GM12878 (cell line): ENCODE data around the gene GPC5. TPM values are rescaled to one million over a fixed set of nuclear protein-coding genes. Genes with fewer than 3 reads are reported as not detected.

Experiments
- ATAC-seq: fragments of 200-7000 bp; cut with Tn5 transposase; 3 replicates; pipeline ENCODE4 v1.9.1; 2020; ENCODE audit warnings: mild to moderate bottlenecking, moderate library complexity
- BruUV-seq: library from RNA; stranded (reverse); fragments of 400-500 nt; replicated peaks from 2 replicates; lab custom pipeline; 2021; lab: Mats Ljungman, UMichigan
- CTCF ChIA-PET: fragments of 300-600 bp; sonication (Branson Sonifier 250); formaldehyde crosslinking; extraction: SDS; loops from one replicate; lab custom pipeline; 2021; ENCODE audit warnings: inconsistent platforms; lab: Yijun Ruan, JAX
- POLR2A ChIA-PET: fragments of 350-600 bp; formaldehyde crosslinking; extraction: SDS; loops from one replicate; lab custom pipeline; 2021; ENCODE audit warnings: inconsistent platforms; lab: Charles Lee
- RAD21 ChIA-PET: fragments of 300-600 bp; sonication (Branson Sonifier 250); formaldehyde crosslinking; loops from one replicate; lab custom pipeline; 2023; ENCODE audit warnings: antibody characterized with exemption; ENCODE audit not compliant: unreplicated experiment; lab: Charles Lee
- SMC1A ChIA-PET: fragments of 300-600 bp; sonication (Branson Sonifier 250); formaldehyde crosslinking; loops from one replicate; lab custom pipeline; 2023; ENCODE audit not compliant: unreplicated experiment, uncharacterized antibody; lab: Charles Lee
- DNase-seq: peaks from one replicate; pipeline ENCODE4 v3.0.0-alpha.2; 2011; ENCODE audit warnings: low read depth, low spot score
- FAIRE-seq: peaks from 3 replicates; lab custom pipeline; 2011; peaks lifted over from hg19 to GRCh38; lab: Jason Lieb, UNC
- H2AFZ ChIP-seq: 2 replicates; pipeline ENCODE4 v1.6.0; 2011; ENCODE audit warnings: low read depth, low read length, control low read depth; ENCODE audit not compliant: control insufficient read depth
- H3K27ac ChIP-seq: 2 replicates; pipeline ENCODE4 v1.5.1; 2011; ENCODE audit warnings: control low read depth; ENCODE audit not compliant: control insufficient read depth, insufficient read depth
- H3K27me3 ChIP-seq, 2 experiments: replicated peaks in 1 of 2; 2 replicates each; pipeline versions ENCODE4 v1.6.0 to v1.6.1; 2011; ENCODE audit warnings: low read length in 1 of 2; ENCODE audit not compliant: control insufficient read depth in 2 of 2, insufficient read depth in 2 of 2
- H3K36me3 ChIP-seq, 2 experiments: 2 replicates each; pipeline ENCODE4 v1.5.1; 2011; ENCODE audit warnings: low read length in 1 of 2; ENCODE audit not compliant: control insufficient read depth in 2 of 2, insufficient read depth in 2 of 2
- H3K4me1 ChIP-seq: 2 replicates; pipeline ENCODE4 v1.6.1; 2011; ENCODE audit warnings: mild to moderate bottlenecking, low read length, moderate library complexity, mixed read lengths; ENCODE audit not compliant: control insufficient read depth, insufficient read depth
- H3K4me2 ChIP-seq: 2 replicates; pipeline ENCODE4 v1.6.0; 2011; ENCODE audit warnings: control low read depth; ENCODE audit not compliant: control insufficient read depth, insufficient read depth
- H3K4me3 ChIP-seq: fragments of 200-600 bp; sonication (generic); 2 replicates; pipeline ENCODE4 v1.5.1; 2016
- H3K79me2 ChIP-seq: 2 replicates; pipeline ENCODE4 v1.6.0; 2011; ENCODE audit warnings: low read length; ENCODE audit not compliant: control insufficient read depth, insufficient read depth
- H3K9ac ChIP-seq: 2 replicates; pipeline ENCODE4 v1.8.0; 2011; ENCODE audit warnings: low read length, control low read depth, mixed read lengths; ENCODE audit not compliant: control insufficient read depth, insufficient read depth
- H3K9me3 ChIP-seq: replicated peaks from 3 replicates; pipeline ENCODE4 v1.5.1; 2011; ENCODE audit warnings: mild to moderate bottlenecking, low read length; ENCODE audit not compliant: control insufficient read depth, insufficient read depth
- H4K20me1 ChIP-seq: 2 replicates; pipeline ENCODE4 v1.6.0; 2011; ENCODE audit not compliant: control insufficient read depth, insufficient read depth
- ASH2L ChIP-seq: fragments of 300-600, 200-600 bp; sonication (generic); IDR thresholded peaks from 2 replicates; pipeline ENCODE4 v1.6.1; 2017; ENCODE audit warnings: low read depth, mild to moderate bottlenecking, borderline replicate concordance
- HCFC1 ChIP-seq: fragments of 150-350 bp; IDR thresholded peaks from 2 replicates; pipeline ENCODE4 v1.6.1; 2014; ENCODE audit warnings: low read length
- LARP7 ChIP-seq: fragments of 450-650 bp; IDR thresholded peaks from 2 replicates; pipeline ENCODE4 v1.6.1; 2017; ENCODE audit warnings: mild to moderate bottlenecking
- NR2C2 ChIP-seq: IDR thresholded peaks from 2 replicates; pipeline ENCODE4 v1.6.1; 2011; ENCODE audit warnings: borderline replicate concordance, low read depth; ENCODE audit not compliant: control insufficient read depth, insufficient read length
- TCF12 ChIP-seq: IDR thresholded peaks from 2 replicates; pipeline ENCODE4 v1.6.1; 2011; ENCODE audit warnings: low read depth, mild to moderate bottlenecking, low read length
- ZNF274 ChIP-seq: IDR thresholded peaks from one replicate; pipeline ENCODE4 v1.8.0; 2011; ENCODE audit not compliant: insufficient read length, insufficient read depth
- WGBS: methylation state at CpG from one replicate; pipeline ENCODE4 v1.1.6; 2016; ENCODE audit warnings: low lambda C conversion rate; ENCODE audit not compliant: insufficient replicate concordance, insufficient coverage; ENCODE audit errors: missing lambda C conversion rate; 5-methylcytosine and 5-hydroxymethylcytosine counted together
- in situ Hi-C: fragments of 300-500 bp; cut with MboI; formaldehyde crosslinking; loops from 9 replicates; pipeline ENCODE4 v1.14.3; 2018; ENCODE audit warnings: mixed read lengths
- intact Hi-C: fragments of 100-400 bp; cut with micrococcal nuclease; formaldehyde crosslinking; loops from one replicate; pipeline ENCODE4 v1.14.2; 2022; ENCODE audit not compliant: unreplicated experiment
- polyA plus RNA-seq, 11 experiments: library from polyadenylated mRNA; depleted of rRNA in 4 of 11; unstranded in 6 of 11; stranded (reverse) in 5 of 11; fragments of >200 nt; fragmentation: Nextera tagmentation in 4 of 11; fragmentation: Illumina TruSeq in 1 of 11; extraction: Ambion mirVana in 4 of 11; extraction: Trizol in 1 of 11; gene quantifications; 1 replicate in 1 of 11; 2 replicates in 10 of 11; pipeline versions ENCODE4 v1.2.1 to v1.2.3, GENCODE V29; 2011 to 2016; ENCODE audit warnings: inconsistent platforms in 2 of 11, missing spikeins in 2 of 11, low read depth in 1 of 11
- total RNA-seq, 4 experiments: library from RNA; depleted of rRNA in 3 of 4; stranded (reverse); fragments of >200 nt in 3 of 4; fragmentation: Illumina TruSeq in 1 of 4; extraction: Trizol in 1 of 4; gene quantifications; 2 replicates each; pipeline versions ENCODE4 v1.2.1 to v1.2.3, GENCODE V29; 2013 to 2021
- TF ChIP-seq, protein P1 (sequence below): fragments of 450-650 bp; IDR thresholded peaks from 2 replicates; pipeline ENCODE4 v1.6.1; 2017; ENCODE audit warnings: mild to moderate bottlenecking, low read depth, inconsistent platforms; ENCODE audit not compliant: poor library complexity, severe bottlenecking
- TF ChIP-seq, protein P2 (sequence below): fragments of 450-650 bp; conservative IDR thresholded peaks from 2 replicates; pipeline ENCODE4 v1.6.1; 2017; ENCODE audit warnings: mild to moderate bottlenecking, moderate library complexity
- TF ChIP-seq, protein P3 (sequence below): fragments of 450-650 bp; IDR thresholded peaks from 2 replicates; pipeline ENCODE4 v1.6.1; 2018; ENCODE audit warnings: borderline replicate concordance, mild to moderate bottlenecking; ENCODE audit not compliant: partially characterized antibody

GPC5 gene
- total and polyA plus RNA-seq, 10 of the 15 experiments (the other 5 are each of a cell fraction or from before 2014, with no cell fraction given) = 0.05 to 0.87 (median 0.44) TPM; not detected in 1

DNA sequence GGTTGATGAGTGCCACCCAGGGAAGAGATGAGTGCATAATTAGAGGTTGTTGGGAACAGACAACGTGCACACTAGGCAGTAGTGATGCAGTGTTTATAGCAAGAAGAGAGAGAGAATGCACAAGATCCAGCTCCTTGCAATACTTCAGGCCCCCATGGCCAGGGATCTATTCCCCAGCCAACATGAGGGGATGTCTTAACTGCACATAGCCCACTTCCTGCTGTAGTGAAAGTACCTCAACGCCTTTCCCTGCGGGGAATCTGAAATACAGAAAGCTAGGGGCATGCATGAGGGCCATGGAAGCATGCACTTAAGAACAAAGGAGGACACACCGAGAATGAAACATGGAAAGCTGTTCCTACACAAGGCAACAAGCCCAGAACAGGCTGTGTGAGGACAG, 1191.5 kb downstream of the GPC5 start:
- Histone ChIP-seq H3K27me3 (no peaks in the 10 kb centered on the region), H2AFZ (no peak overlapping the region), H3K4me1 (no peaks in the 10 kb centered on the region), H4K20me1 (no peaks in the 10 kb centered on the region), H3K4me2 (no peak overlapping the region), H3K27ac (no peak overlapping the region), H3K36me3 (no peaks in the 10 kb centered on the region), H3K79me2 (no peaks in the 10 kb centered on the region), H3K4me3 (no peak overlapping the region), H3K9ac (no peak overlapping the region), H3K9me3 (no peaks in the 10 kb centered on the region)
- TF ChIP-seq HCFC1 (no peak), ASH2L (no peak), ZNF274 (no peak), LARP7 (no peak), TCF12 (no peak), NR2C2 (no peak)
- TF ChIP-seq, protein P1, sequence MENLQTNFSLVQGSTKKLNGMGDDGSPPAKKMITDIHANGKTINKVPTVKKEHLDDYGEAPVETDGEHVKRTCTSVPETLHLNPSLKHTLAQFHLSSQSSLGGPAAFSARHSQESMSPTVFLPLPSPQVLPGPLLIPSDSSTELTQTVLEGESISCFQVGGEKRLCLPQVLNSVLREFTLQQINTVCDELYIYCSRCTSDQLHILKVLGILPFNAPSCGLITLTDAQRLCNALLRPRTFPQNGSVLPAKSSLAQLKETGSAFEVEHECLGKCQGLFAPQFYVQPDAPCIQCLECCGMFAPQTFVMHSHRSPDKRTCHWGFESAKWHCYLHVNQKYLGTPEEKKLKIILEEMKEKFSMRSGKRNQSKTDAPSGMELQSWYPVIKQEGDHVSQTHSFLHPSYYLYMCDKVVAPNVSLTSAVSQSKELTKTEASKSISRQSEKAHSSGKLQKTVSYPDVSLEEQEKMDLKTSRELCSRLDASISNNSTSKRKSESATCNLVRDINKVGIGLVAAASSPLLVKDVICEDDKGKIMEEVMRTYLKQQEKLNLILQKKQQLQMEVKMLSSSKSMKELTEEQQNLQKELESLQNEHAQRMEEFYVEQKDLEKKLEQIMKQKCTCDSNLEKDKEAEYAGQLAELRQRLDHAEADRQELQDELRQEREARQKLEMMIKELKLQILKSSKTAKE = no peak
- TF ChIP-seq, protein P2, sequence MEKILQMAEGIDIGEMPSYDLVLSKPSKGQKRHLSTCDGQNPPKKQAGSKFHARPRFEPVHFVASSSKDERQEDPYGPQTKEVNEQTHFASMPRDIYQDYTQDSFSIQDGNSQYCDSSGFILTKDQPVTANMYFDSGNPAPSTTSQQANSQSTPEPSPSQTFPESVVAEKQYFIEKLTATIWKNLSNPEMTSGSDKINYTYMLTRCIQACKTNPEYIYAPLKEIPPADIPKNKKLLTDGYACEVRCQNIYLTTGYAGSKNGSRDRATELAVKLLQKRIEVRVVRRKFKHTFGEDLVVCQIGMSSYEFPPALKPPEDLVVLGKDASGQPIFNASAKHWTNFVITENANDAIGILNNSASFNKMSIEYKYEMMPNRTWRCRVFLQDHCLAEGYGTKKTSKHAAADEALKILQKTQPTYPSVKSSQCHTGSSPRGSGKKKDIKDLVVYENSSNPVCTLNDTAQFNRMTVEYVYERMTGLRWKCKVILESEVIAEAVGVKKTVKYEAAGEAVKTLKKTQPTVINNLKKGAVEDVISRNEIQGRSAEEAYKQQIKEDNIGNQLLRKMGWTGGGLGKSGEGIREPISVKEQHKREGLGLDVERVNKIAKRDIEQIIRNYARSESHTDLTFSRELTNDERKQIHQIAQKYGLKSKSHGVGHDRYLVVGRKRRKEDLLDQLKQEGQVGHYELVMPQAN = no peak
- TF ChIP-seq, protein P3, sequence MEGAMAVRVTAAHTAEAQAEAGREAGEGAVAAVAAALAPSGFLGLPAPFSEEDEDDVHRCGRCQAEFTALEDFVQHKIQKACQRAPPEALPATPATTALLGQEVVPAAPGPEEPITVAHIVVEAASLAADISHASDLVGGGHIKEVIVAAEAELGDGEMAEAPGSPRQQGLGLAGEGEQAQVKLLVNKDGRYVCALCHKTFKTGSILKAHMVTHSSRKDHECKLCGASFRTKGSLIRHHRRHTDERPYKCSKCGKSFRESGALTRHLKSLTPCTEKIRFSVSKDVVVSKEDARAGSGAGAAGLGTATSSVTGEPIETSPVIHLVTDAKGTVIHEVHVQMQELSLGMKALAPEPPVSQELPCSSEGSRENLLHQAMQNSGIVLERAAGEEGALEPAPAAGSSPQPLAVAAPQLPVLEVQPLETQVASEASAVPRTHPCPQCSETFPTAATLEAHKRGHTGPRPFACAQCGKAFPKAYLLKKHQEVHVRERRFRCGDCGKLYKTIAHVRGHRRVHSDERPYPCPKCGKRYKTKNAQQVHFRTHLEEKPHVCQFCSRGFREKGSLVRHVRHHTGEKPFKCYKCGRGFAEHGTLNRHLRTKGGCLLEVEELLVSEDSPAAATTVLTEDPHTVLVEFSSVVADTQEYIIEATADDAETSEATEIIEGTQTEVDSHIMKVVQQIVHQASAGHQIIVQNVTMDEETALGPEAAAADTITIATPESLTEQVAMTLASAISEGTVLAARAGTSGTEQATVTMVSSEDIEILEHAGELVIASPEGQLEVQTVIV = no peak
- ChIA-PET CTCF (no interaction called here), POLR2A (no interaction called here), SMC1A (no interaction called here), RAD21 (no interaction called here)
- in situ Hi-C loops = no loop called here
- intact Hi-C loops = no loop called here
- DNase-seq = no peak
- FAIRE-seq = no peak
- BruUV-seq = no TSS peak
- ATAC-seq = no peak
- 17% methylated on average over 4 of the region's 4 CpGs for WGBS
